Breast epithelium (tissue), 3 donors: Measurements from ENCODE around the gene DCUN1D3.
"Not testable (repeated sequence)": the region's sequence is repeated elsewhere in the genome, so short reads cannot be mapped to it uniquely, and the experiment has no call there.

Source experiments
- CTCF ChIP-seq, 3 donors: fragments of 450-650 bp; IDR thresholded peaks; one replicate each; pipeline ENCODE4 v1.5.1; 2016 to 2017; ENCODE audit warnings: antibody characterized with exemption in 3 of 3, mild to moderate bottlenecking in 3 of 3, moderate library complexity in 3 of 3
- POLR2A ChIP-seq: fragments of 450-650 bp; IDR thresholded peaks from one replicate; pipeline ENCODE4 v1.6.1; 2016; ENCODE audit warnings: antibody characterized with exemption, mild to moderate bottlenecking, moderate library complexity
- POLR2AphosphoS5 ChIP-seq, 3 donors: sonication (generic); formaldehyde crosslinking; IDR thresholded peaks; one replicate each; pipeline ENCODE4 v1.6.1; 2017; ENCODE audit warnings: antibody characterized with exemption in 3 of 3

GRCh38 chr16:20864376-20864775, 35.8 kb downstream of the DCUN1D3 start:
- not testable (repeated sequence) for TF ChIP-seq CTCF (IDR thresholded peaks at IDR 0.05); POLR2AphosphoS5 (IDR thresholded peaks at IDR 0.05); POLR2A
